NCI-H1092 (cell line): ENCODE data around the gene AK6.
"Not testable (repeated sequence)": the region's sequence is repeated elsewhere in the genome, so short reads cannot be mapped to it uniquely, and the experiment has no call there.

Source experiments
- DNase-seq: peaks from one replicate; lab custom pipeline; 2025; lab: John Stamatoyannopoulos, UW

AK6 gene

GRCh38 chr5:69369340-69370121 is at the start of gene AK6, which contains the start of the genes RAD17 and TAF9:
Gene AK6, minus strand, starts transcription at chr5:69369520. Its CDS starts 30 bp downstream, at chr5:69369490.
Gene RAD17, plus strand, starts transcription at chr5:69369818. Its CDS starts 2,391 bp downstream, at chr5:69372209.
Gene TAF9, minus strand, starts transcription at chr5:69369520. Its CDS starts 3,783 bp downstream, at chr5:69365737.
- DNase-seq = peak; percentile 80

GRCh38 chr5:69418554-69418953 is 49.2 kb upstream of the AK6 start:
- DNase-seq = no peak

DNA sequence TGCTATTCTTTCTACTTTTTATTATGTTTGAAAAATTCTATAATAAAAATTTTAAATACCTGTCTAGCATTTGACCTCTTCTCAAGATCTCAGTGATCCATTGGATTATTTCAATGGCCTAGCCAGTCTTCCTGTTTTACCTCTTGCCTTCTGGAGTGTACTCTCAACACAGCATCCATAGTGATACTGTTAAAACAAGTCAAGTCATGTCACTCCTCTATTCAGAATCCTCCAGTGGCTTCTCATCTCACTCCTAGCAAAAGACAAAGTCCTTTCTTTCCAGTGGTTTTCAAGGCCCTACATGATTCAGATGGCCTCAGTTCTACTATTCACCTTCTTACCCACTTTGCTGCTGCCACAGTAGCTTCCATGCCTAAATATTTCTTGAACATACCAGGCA is 47.4 kb upstream of the AK6 start:
- DNase-seq = no peak

GRCh38 chr5:69416180-69416579 is 46.9 kb upstream of the AK6 start:
- no peak for DNase-seq

DNA sequence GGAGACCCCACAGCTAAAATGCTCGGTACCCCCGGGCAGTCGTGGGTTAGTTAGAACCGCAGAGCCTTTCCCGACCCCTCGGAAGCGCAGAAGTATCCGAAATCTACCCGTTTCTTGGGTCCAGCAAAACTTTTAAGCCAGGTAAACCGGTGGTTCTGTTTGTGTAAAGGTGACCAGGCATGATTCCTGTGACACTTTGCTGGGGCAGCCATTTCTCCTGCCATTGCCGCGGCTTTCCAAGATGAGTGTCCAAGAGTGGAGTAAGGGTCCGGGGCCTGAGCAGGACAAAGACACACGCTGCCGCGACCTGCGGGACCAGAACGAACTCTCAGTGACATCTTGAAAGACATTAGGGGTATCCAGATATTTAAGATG is 46.3 kb upstream of the AK6 start:
- DNase-seq = no peak

- no peak for DNase-seq
These were observed 45.7 kb upstream of the AK6 start, which contains the start of gene MARVELD2 for GRCh38 chr5:69414885-69415583. Gene MARVELD2, plus strand, starts transcription at chr5:69415116. Its CDS starts 4,270 bp downstream, at chr5:69419386.

- no peak for DNase-seq
These were observed 35.5 kb upstream of the AK6 start for GRCh38 chr5:69404659-69405330.

GRCh38 chr5:69378376-69378775 is 9.1 kb upstream of the AK6 start:
- DNase-seq = no peak

DNA sequence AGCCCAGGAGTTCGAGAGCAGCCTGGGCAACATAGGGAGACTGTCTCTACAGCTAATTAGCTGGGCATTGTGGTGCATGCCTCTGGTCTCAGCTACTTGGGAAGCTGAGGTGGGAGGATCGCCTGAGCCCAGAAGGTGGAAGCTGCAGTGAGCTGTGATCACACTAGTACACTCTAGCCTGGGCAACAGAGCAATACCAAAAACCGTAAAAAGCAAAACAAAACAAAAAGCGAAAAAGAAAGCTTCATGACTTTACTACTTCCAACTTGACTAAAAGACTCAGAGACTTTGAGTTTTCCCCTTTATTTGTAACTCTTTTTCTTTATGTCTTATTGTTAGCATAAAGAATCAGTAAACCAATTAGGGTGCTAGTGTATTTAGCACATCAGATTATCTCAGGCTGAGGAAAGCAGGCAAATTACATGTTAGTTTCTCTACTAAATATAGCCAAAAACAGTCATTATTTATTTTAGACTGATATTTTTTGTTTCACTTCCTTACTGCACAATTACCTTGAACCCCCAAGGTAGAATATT is 5.7 kb upstream of the AK6 start:
- DNase-seq = no peak

DNA sequence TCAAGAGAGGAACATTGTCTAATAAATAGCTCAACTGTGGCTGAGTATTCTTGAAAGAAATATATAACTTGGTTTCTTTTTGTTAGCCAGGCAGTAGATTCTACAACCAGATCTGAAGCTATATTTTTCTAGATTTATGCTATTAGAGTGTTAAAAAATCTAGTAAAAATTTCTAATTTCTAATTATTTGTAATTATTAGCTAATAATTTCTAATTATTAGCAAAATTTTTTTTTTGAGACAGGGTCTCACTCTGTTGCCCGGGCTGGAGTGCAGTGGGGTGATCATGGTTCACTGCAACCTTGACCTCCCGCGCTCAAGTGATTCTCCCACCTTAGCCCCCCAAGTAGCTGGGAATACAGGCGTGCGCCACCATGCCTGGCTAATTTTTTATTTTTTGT is 3.1 kb upstream of the AK6 start:
- no peak for DNase-seq

DNA sequence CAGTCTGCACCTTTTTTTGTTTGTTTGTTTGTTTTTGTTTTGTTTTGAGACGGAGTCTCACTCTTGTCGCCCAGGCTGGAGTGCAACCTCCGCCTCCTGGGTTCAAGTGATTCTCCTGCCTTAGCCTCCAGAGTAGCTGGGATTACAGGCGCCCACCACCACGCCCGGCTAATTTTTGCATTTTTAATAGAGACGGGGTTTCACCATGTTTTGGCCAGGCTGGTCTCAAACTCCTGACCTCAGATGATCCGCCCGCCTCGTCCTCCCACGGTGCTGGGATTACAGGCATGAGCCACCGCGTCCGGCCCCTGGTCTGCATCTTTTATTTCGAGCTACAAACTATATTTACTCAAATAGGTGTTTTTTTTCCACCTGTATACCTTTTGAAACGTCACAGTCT is 1.0 kb upstream of the AK6 start:
- DNase-seq = not testable (repeated sequence)

- DNase-seq = no peak
These were observed 621 bp downstream of the AK6 start for GRCh38 chr5:69368458-69369339.

GRCh38 chr5:69367697-69368279 is 1.5 kb downstream of the AK6 start:
- DNase-seq = no peak

- no peak for DNase-seq
These were observed 4.5 kb downstream of the AK6 start for GRCh38 chr5:69364850-69365249.

DNA sequence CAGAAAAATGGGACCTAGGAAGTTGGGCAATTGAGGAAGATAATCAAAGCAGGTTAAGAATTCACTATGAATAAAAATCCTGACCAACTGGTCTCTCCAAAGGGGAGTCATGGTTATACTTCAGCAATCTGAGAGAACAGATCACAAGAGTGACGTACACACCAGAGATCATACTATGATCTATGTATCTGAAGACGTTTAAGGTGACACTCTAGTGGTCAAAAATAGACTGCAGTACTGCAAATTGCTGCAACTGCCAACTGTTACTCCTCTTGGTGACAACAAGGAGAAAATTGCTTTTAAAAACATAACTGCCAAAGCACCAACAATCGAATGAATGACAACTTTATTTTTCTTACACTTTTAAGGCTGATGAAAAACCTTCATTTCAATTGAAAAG is 4.9 kb downstream of the AK6 start:
- no peak for DNase-seq

DNA sequence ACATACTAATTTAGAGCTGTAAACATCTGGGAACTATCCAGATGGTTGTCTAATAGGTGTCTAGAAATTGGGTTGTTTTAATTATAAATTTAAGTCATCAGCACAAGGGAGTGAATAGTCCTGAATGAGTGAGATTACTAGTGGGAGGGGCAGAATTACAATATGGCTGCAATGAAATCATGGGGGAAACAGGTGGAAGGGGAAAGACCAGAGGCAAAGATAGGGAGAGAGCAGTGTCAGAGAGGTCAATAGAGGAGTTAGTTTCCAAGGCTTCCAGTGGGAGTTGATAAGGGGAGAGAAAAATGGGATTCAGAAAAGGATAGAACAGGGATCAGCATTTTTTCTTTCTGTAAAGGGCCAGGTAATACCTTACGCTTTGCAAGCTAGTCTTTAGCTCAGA is 8.9 kb downstream of the AK6 start:
- no peak for DNase-seq

DNA sequence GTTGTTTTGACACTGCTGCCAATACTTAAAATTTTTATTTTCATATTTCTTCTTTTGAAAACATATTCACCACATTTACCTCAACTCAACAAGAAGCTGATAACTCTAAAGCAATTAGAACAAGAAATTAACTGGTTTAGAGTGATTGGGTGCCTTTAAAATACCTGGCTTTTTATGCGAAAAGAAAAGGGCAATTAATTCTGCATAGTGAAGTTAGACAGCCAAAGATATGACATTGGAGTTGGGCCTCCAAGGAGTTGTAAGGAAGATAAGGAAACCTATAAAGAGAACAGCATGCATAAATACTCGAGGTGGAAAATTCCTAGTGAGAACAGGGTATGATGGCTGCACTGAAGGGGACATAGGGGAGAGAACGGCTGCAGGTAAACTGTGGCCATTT is 9.6 kb downstream of the AK6 start:
- no peak for DNase-seq

- DNase-seq = no peak
These were observed 18.7 kb downstream of the AK6 start for GRCh38 chr5:69350664-69351063.

GRCh38 chr5:69343083-69343482 is 26.2 kb downstream of the AK6 start:
- DNase-seq = no peak

GRCh38 chr5:69341520-69342161 is 27.7 kb downstream of the AK6 start:
- DNase-seq = no peak
